HCT116 (cell line): Measurements from ENCODE around the gene POLR2C. TPM values are rescaled to one million over a fixed set of nuclear protein-coding genes. Genes with fewer than 3 reads are reported as not detected.

ENCODE experiments used
- ATAC-seq: fragments of 200-7000 bp; cut with Tn5 transposase; 2 replicates; pipeline ENCODE4 v1.9.1; 2020; ENCODE audit warnings: mild to moderate bottlenecking, moderate library complexity
- BruUV-seq: library from RNA; stranded (reverse); fragments of 400-500 nt; replicated peaks from 2 replicates; lab custom pipeline; 2021; lab: Mats Ljungman, UMichigan
- CTCF ChIA-PET: fragments of 300-600 bp; sonication (Branson Sonifier 250); formaldehyde crosslinking; loops from one replicate; lab custom pipeline; 2021; ENCODE audit warnings: antibody characterized with exemption; lab: Charles Lee
- POLR2A ChIA-PET: fragments of 300-600, 350-600 bp; sonication (Branson Sonifier 250); formaldehyde crosslinking; loops from one replicate; lab custom pipeline; 2021; ENCODE audit warnings: antibody characterized with exemption; lab: Charles Lee
- RAD21 ChIA-PET, 2 experiments: fragments of 300-600 bp; sonication (Branson Sonifier 250); formaldehyde crosslinking; loops; one replicate each; lab custom pipeline; 2023; ENCODE audit warnings: low total read pairs in 2 of 2; ENCODE audit not compliant: uncharacterized antibody in 2 of 2, unreplicated experiment in 2 of 2, low non-redundant PET in 1 of 2; lab: Charles Lee
- DNase-seq: peaks from one replicate; pipeline ENCODE4 v3.0.0-alpha.2; 2010; ENCODE audit warnings: low read depth, low spot score
- H2AFZ ChIP-seq: fragments of 200-600 bp; shearing (Covaris generic), sonication (generic); 2 replicates; pipeline ENCODE4 v1.6.1; 2017; ENCODE audit warnings: low read depth, mixed run types, mixed read lengths, antibody characterized with exemption, low read length; ENCODE audit not compliant: poor library complexity, severe bottlenecking
- H3K27ac ChIP-seq: 2 replicates; pipeline ENCODE4 v1.5.1; 2012; ENCODE audit warnings: low read depth, low read length
- H3K27me3 ChIP-seq: fragments of 200-600 bp; sonication (generic); 2 replicates; pipeline ENCODE4 v1.6.1; 2016; ENCODE audit warnings: mixed run types, low read length, mixed read lengths; ENCODE audit not compliant: insufficient read depth
- H3K36me3 ChIP-seq, 2 experiments: fragments of 200-500 bp in 1 of 2; fragments of 200-600 bp in 1 of 2; sonication (Bioruptor generic) in 1 of 2; sonication (generic) in 1 of 2; 2 replicates each; pipeline versions ENCODE4 v1.5.1 to v1.6.1; 2014 to 2016; ENCODE audit warnings: low read length in 2 of 2, inconsistent platforms in 1 of 2, mixed read lengths in 1 of 2, mixed run types in 1 of 2; ENCODE audit not compliant: insufficient read depth in 2 of 2, control insufficient read depth in 1 of 2
- H3K4me1 ChIP-seq, 2 experiments: fragments of 200-600 bp in 1 of 2; sonication (generic) in 1 of 2; 2 replicates each; pipeline versions ENCODE4 v1.5.1 to v1.6.1; 2012 to 2017; ENCODE audit warnings: low read length in 2 of 2, inconsistent platforms in 1 of 2, mild to moderate bottlenecking in 1 of 2, mixed read lengths in 1 of 2, mixed run types in 1 of 2, moderate library complexity in 1 of 2; ENCODE audit not compliant: insufficient read depth in 2 of 2, control insufficient read depth in 1 of 2
- H3K4me2 ChIP-seq: fragments of 200-600 bp; sonication (generic); 2 replicates; pipeline ENCODE4 v1.6.1; 2017; ENCODE audit warnings: mixed run types, low read length, mixed read lengths
- H3K4me3 ChIP-seq, 2 experiments: fragments of 200-600 bp in 1 of 2; sonication (generic) in 1 of 2; replicated peaks in 1 of 2; 2 replicates each; pipeline ENCODE4 v1.5.1; 2011 to 2016; ENCODE audit warnings: low read length in 2 of 2, control low read depth in 1 of 2, low read depth in 1 of 2, mild to moderate bottlenecking in 1 of 2, mixed read lengths in 1 of 2, mixed run types in 1 of 2
- H3K79me2 ChIP-seq: fragments of 200-600 bp; sonication (generic); 2 replicates; pipeline ENCODE4 v1.6.1; 2017; ENCODE audit warnings: mild to moderate bottlenecking, mixed run types, low read length, moderate library complexity, mixed read lengths; ENCODE audit not compliant: insufficient read depth
- H3K9ac ChIP-seq: fragments of 200-600 bp; sonication (generic); 2 replicates; pipeline ENCODE4 v1.6.1; 2016; ENCODE audit warnings: low read length, mixed read lengths
- H3K9me2 ChIP-seq: fragments of 200-600 bp; sonication (generic), shearing (Covaris generic); 2 replicates; pipeline ENCODE4 v1.6.1; 2017; ENCODE audit warnings: mixed run types, mild to moderate bottlenecking, moderate library complexity; ENCODE audit not compliant: insufficient read depth
- H3K9me3 ChIP-seq, 2 experiments: fragments of 200-500 bp in 1 of 2; fragments of 200-600 bp in 1 of 2; sonication (Bioruptor generic) in 1 of 2; sonication (generic) in 1 of 2; 2 replicates each; pipeline ENCODE4 v1.6.1; 2014 to 2017; ENCODE audit warnings: low read length in 2 of 2, mixed read lengths in 2 of 2, inconsistent platforms in 1 of 2, low read depth in 1 of 2, mild to moderate bottlenecking in 1 of 2, mixed run types in 1 of 2, moderate library complexity in 1 of 2; ENCODE audit not compliant: control insufficient read depth in 1 of 2, insufficient read depth in 1 of 2
- H4K20me1 ChIP-seq: fragments of 200-600 bp; sonication (generic), shearing (Covaris generic); 2 replicates; pipeline ENCODE4 v1.6.1; 2017; ENCODE audit warnings: mixed run types, mild to moderate bottlenecking, moderate library complexity; ENCODE audit not compliant: insufficient read depth
- CBX3 ChIP-seq: IDR thresholded peaks from 2 replicates; pipeline ENCODE4 v1.6.1; 2012; ENCODE audit warnings: low read depth
- CEBPB ChIP-seq: IDR thresholded peaks from 2 replicates; pipeline ENCODE4 v1.6.1; 2012; ENCODE audit warnings: low read depth
- CTCF ChIP-seq, 3 experiments: fragments of 200-600 bp in 1 of 3; sonication (generic) in 1 of 3; IDR thresholded peaks in 2 of 3; conservative IDR thresholded peaks in 1 of 3; 2 replicates each; pipeline ENCODE4 v1.5.1; 2012 to 2017; ENCODE audit warnings: low read depth in 2 of 3, low read length in 2 of 3, antibody characterized with exemption in 1 of 3, borderline replicate concordance in 1 of 3, control low read depth in 1 of 3, mild to moderate bottlenecking in 1 of 3, mixed read lengths in 1 of 3, mixed run types in 1 of 3, moderate library complexity in 1 of 3; ENCODE audit not compliant: insufficient read depth in 1 of 3
- EGR1 ChIP-seq: IDR thresholded peaks from 2 replicates; pipeline ENCODE4 v1.6.1; 2012; ENCODE audit warnings: low read depth
- EZH2phosphoT487 ChIP-seq: fragments of 200-600 bp; IDR thresholded peaks from 2 replicates; pipeline ENCODE4 v1.6.1; 2018; ENCODE audit warnings: antibody characterized with exemption, borderline replicate concordance
- FOSL1 ChIP-seq: IDR thresholded peaks from 2 replicates; pipeline ENCODE4 v1.6.1; 2012; ENCODE audit warnings: low read depth
- JUND ChIP-seq: IDR thresholded peaks from 2 replicates; pipeline ENCODE4 v1.6.1; 2012
- POLR2A ChIP-seq: IDR thresholded peaks from 2 replicates; pipeline ENCODE4 v1.7.0; 2011; ENCODE audit warnings: borderline replicate concordance; ENCODE audit not compliant: insufficient read depth, insufficient read length; ENCODE audit errors: extremely low read depth
- POLR2AphosphoS5 ChIP-seq: IDR thresholded peaks from 2 replicates; pipeline ENCODE4 v1.6.1; 2011; ENCODE audit warnings: mild to moderate bottlenecking, low read depth, low read length, moderate library complexity
- RAD21 ChIP-seq: IDR thresholded peaks from 2 replicates; pipeline ENCODE4 v1.6.1; 2012; ENCODE audit warnings: low read depth, mild to moderate bottlenecking
- REST ChIP-seq: IDR thresholded peaks from 2 replicates; pipeline ENCODE4 v1.6.1; 2012; ENCODE audit warnings: low read depth
- SIN3A ChIP-seq: IDR thresholded peaks from 2 replicates; pipeline ENCODE4 v1.6.1; 2012; ENCODE audit warnings: low read depth
- SRF ChIP-seq: IDR thresholded peaks from 2 replicates; pipeline ENCODE4 v1.6.1; 2012; ENCODE audit warnings: low read depth
- TCF7L2 ChIP-seq: IDR thresholded peaks from 2 replicates; pipeline ENCODE4 v1.7.0; 2011; ENCODE audit warnings: borderline replicate concordance, inconsistent platforms; ENCODE audit not compliant: insufficient read depth, insufficient read length; ENCODE audit errors: extremely low read depth
- ZBTB33 ChIP-seq: IDR thresholded peaks from 2 replicates; pipeline ENCODE4 v1.6.1; 2011; ENCODE audit warnings: mild to moderate bottlenecking, low read length, moderate library complexity; ENCODE audit not compliant: insufficient replicate concordance; ENCODE audit errors: extremely low read depth
- ZNF274 ChIP-seq: fragments of 200-500 bp; sonication (Bioruptor generic); IDR thresholded peaks from 2 replicates; pipeline ENCODE4 v1.6.1; 2014; ENCODE audit warnings: mild to moderate bottlenecking, low read depth, low read length, inconsistent platforms
- intact Hi-C: fragments of 100-400 bp; cut with micrococcal nuclease; formaldehyde crosslinking; loops from 2 replicates; pipeline ENCODE4 v1.10.0; 2022
- total RNA-seq: library from RNA; stranded (reverse); gene quantifications from one replicate; pipeline ENCODE4 v1.2.1, GENCODE V29; 2021; ENCODE audit not compliant: unreplicated experiment

The POLR2C gene
- total RNA-seq, 1 experiment from 2014 or later, result 74.4 TPM

- no peak for DNase-seq
- Histone ChIP-seq H3K9ac (no peak overlapping the region), H3K27me3 (no peaks in the 10 kb centered on the region), H3K79me2 (no peaks in the 10 kb centered on the region), H3K9me2 (no peaks in the 10 kb centered on the region), H4K20me1 (no peaks in the 10 kb centered on the region), H3K4me3 (no peak overlapping the region), H3K4me1 (no peaks in the 10 kb centered on the region), H3K9me3 (no peaks in the 10 kb centered on the region), H3K27ac (no peak overlapping the region), H3K36me3 (no peaks in the 10 kb centered on the region), H2AFZ (no peak overlapping the region), H3K4me2 (no peak overlapping the region)
- RAD21 ChIA-PET, result no interaction called here
- POLR2A ChIA-PET, result no interaction called here
- CTCF ChIA-PET, result no interaction called here
- no TSS peak for BruUV-seq
- intact Hi-C loops, result no loop called here
- TF ChIP-seq ZNF274 (no peak), FOSL1 (no peak), CEBPB (no peak), POLR2A (no peak), JUND (no peak), CBX3 (no peak), TCF7L2 (no peak), ZBTB33 (no peak), CTCF (IDR thresholded peaks at IDR 0.05 in 2 of 3, conservative IDR thresholded peaks at IDR 0.05 in 1 of 3; ENCODE audit: borderline replicate concordance in 1 of 3, insufficient read depth in 1 of 3, low read depth in 2 of 3, low read length in 2 of 3) (no peak), POLR2AphosphoS5 (no peak), SIN3A (no peak), REST (no peak), EZH2phosphoT487 (no peak), SRF (no peak), EGR1 (no peak), RAD21 (no peak)
- ATAC-seq, result no peak
These were observed 39.7 kb downstream of the POLR2C start for GRCh38 chr16:57502048-57502775.
